Lower leg skin (tissue), 3 donors: Measurements from ENCODE around the gene PPM1E.

Source experiments
- CTCF ChIP-seq, 3 donors: fragments of 450-650 bp; IDR thresholded peaks; one replicate each; pipeline ENCODE4 v1.5.1; 2016; ENCODE audit warnings: antibody characterized with exemption in 3 of 3, mild to moderate bottlenecking in 3 of 3, moderate library complexity in 2 of 3
- POLR2A ChIP-seq, 2 donors: fragments of 450-650 bp; IDR thresholded peaks; one replicate each; pipeline ENCODE4 v1.6.1; 2016 to 2017; ENCODE audit warnings: antibody characterized with exemption in 2 of 2, mild to moderate bottlenecking in 1 of 2, moderate library complexity in 1 of 2

GRCh38 chr17:58818654-58819053, 63.0 kb downstream of the PPM1E start:
- TF ChIP-seq CTCF (IDR thresholded peaks at IDR 0.05) (no peak), POLR2A (IDR thresholded peaks at IDR 0.05) (no peak)
